Measurements from ENCODE around the gene CSTF2T. TPM values are rescaled to one million over a fixed set of nuclear protein-coding genes. Genes with fewer than 3 reads are reported as not detected.

CSTF2T gene
- total RNA-seq, 1 experiment from 2014 or later = 27.5 TPM

- TF ChIP-seq ZBTB21 (CRISPR knock-in tag; IDR thresholded peaks at IDR 0.05; ENCODE audit: borderline replicate concordance) (no peak), FOXJ3 (CRISPR knock-in tag; IDR thresholded peaks at IDR 0.05; ENCODE audit: borderline replicate concordance) (no peak), TP53 (CRISPR knock-in tag; IDR thresholded peaks at IDR 0.05) (no peak), GABPB1 (CRISPR knock-in tag; IDR thresholded peaks at IDR 0.05) (no peak)
- TF ChIP-seq, protein P1, sequence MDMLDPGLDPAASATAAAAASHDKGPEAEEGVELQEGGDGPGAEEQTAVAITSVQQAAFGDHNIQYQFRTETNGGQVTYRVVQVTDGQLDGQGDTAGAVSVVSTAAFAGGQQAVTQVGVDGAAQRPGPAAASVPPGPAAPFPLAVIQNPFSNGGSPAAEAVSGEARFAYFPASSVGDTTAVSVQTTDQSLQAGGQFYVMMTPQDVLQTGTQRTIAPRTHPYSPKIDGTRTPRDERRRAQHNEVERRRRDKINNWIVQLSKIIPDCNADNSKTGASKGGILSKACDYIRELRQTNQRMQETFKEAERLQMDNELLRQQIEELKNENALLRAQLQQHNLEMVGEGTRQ (CRISPR knock-in tag; IDR thresholded peaks at IDR 0.05) = no peak
- TF ChIP-seq, protein P2, sequence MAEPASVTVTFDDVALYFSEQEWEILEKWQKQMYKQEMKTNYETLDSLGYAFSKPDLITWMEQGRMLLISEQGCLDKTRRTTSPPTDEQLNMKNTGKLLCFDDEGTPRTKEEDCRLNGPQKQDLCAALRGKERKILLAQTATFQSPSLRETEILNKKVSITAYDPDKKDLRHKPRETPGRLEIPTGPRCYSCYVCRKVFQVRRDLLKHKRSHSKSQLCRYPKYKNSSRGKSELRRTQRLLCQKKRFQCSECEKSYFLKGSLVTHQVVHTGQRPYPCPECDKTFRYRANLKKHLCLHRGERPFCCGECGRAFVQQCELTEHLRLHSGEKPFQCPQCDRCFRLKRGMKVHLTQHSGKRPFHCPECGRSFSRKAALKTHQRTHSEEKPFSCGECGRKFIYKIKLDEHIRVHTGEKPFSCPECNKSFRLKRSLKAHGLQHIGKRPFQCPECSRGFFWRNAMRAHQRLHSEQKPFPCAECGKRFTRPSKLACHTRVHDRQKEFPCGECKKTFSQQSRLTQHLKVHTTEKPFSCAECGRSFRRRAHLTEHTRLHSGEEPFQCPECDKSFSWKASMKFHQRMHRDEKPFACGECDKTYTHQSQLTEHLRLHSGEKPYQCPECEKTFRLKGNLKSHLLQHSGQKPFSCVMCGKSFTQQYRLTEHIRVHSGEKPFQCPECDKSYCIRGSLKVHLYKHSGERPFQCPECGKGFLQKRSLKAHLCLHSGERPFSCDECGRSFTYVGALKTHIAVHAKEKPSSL (CRISPR knock-in tag; conservative IDR thresholded peaks at IDR 0.05) = no peak
- TF ChIP-seq, protein P3, sequence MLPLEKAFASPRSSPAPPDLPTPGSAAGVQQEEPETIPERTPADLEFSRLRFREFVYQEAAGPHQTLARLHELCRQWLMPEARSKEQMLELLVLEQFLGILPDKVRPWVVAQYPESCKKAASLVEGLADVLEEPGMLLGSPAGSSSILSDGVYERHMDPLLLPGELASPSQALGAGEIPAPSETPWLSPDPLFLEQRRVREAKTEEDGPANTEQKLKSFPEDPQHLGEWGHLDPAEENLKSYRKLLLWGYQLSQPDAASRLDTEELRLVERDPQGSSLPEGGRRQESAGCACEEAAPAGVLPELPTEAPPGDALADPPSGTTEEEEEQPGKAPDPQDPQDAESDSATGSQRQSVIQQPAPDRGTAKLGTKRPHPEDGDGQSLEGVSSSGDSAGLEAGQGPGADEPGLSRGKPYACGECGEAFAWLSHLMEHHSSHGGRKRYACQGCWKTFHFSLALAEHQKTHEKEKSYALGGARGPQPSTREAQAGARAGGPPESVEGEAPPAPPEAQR (CRISPR knock-in tag; IDR thresholded peaks at IDR 0.05) = no peak
Measured at GRCh38 chr10:51707392-51707791, 8.0 kb upstream of the CSTF2T start (continued).

DNA sequence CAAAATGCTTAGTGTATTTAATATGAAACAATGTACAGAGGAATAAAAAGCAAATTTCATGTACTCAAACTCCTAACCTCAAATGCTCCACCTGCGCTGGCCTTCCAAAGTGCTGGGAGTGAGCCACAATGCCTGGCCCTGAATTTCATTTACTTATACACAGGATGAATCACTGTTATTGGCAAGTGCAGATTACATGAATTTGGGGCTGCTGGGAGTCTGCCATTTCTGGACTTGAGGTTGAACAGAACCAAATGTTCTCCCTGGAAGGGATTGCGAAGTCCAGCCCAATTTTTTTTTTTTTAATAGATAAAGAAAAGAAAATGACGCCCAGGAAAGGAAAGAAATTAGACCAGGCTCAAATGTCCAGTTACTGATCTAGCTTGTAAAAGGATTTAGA, 6.8 kb upstream of the CSTF2T start:
- CTCF ChIA-PET = interaction anchor here (0.7 kb wide), 1 partner anchor 298 kb away, joined by 4 read pairs; no protein-coding TSS in a partner anchor
- H3K4me3 Mint-ChIP-seq = no peak overlapping the region
- H3K36me3 Mint-ChIP-seq = no peaks in the 10 kb centered on the region
- DNase-seq (ENCODE audit: low spot score) (no peak), ATAC-seq (no peak)
- peaks cover 25% of the 10 kb centered on the region for H3K4me1 Mint-ChIP-seq
- H3K27me3 Mint-ChIP-seq (ENCODE audit: low read depth) = no peaks in the 10 kb centered on the region
- POLR2A ChIA-PET = no interaction called here
- H3K27ac Mint-ChIP-seq = no peak overlapping the region
- peaks cover 3% of the 10 kb centered on the region; the same call in 1 of the 2 replicates for H3K9me3 Mint-ChIP-seq
- TF ChIP-seq TCF7 (CRISPR knock-in tag; IDR thresholded peaks at IDR 0.05; ENCODE audit: low read depth) = no peak
- no peak for TF ChIP-seq FOXP1 (CRISPR knock-in tag; IDR thresholded peaks at IDR 0.05; ENCODE audit: borderline replicate concordance)
- no peak for TF ChIP-seq ZNF219 (CRISPR knock-in tag; IDR thresholded peaks at IDR 0.05; ENCODE audit: borderline replicate concordance)
- no peak for TF ChIP-seq PRDM15 (CRISPR knock-in tag; IDR thresholded peaks at IDR 0.05)
- TF ChIP-seq GTF2I (CRISPR knock-in tag; conservative IDR thresholded peaks at IDR 0.05) = no peak
- TF ChIP-seq NR1H2 (CRISPR knock-in tag; IDR thresholded peaks at IDR 0.05) = no peak
- no peak for TF ChIP-seq TEAD1 (CRISPR knock-in tag; IDR thresholded peaks at IDR 0.05)
- TF ChIP-seq, protein P4, sequence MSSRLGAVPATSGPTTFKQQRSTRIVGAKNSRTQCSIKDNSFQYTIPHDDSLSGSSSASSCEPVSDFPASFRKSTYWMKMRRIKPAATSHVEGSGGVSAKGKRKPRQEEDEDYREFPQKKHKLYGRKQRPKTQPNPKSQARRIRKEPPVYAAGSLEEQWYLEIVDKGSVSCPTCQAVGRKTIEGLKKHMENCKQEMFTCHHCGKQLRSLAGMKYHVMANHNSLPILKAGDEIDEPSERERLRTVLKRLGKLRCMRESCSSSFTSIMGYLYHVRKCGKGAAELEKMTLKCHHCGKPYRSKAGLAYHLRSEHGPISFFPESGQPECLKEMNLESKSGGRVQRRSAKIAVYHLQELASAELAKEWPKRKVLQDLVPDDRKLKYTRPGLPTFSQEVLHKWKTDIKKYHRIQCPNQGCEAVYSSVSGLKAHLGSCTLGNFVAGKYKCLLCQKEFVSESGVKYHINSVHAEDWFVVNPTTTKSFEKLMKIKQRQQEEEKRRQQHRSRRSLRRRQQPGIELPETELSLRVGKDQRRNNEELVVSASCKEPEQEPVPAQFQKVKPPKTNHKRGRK (CRISPR knock-in tag; IDR thresholded peaks at IDR 0.05; ENCODE audit: borderline replicate concordance) = no peak
- no peak for TF ChIP-seq CREB1 (CRISPR knock-in tag; IDR thresholded peaks at IDR 0.05)
- TF ChIP-seq ZNF138 (CRISPR knock-in tag; conservative IDR thresholded peaks at IDR 0.05) = no peak
- no peak for TF ChIP-seq ZBTB43 (CRISPR knock-in tag; IDR thresholded peaks at IDR 0.05)
- TF ChIP-seq, protein P5, sequence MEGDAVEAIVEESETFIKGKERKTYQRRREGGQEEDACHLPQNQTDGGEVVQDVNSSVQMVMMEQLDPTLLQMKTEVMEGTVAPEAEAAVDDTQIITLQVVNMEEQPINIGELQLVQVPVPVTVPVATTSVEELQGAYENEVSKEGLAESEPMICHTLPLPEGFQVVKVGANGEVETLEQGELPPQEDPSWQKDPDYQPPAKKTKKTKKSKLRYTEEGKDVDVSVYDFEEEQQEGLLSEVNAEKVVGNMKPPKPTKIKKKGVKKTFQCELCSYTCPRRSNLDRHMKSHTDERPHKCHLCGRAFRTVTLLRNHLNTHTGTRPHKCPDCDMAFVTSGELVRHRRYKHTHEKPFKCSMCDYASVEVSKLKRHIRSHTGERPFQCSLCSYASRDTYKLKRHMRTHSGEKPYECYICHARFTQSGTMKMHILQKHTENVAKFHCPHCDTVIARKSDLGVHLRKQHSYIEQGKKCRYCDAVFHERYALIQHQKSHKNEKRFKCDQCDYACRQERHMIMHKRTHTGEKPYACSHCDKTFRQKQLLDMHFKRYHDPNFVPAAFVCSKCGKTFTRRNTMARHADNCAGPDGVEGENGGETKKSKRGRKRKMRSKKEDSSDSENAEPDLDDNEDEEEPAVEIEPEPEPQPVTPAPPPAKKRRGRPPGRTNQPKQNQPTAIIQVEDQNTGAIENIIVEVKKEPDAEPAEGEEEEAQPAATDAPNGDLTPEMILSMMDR (IDR thresholded peaks at IDR 0.05) = no peak
- no peak for TF ChIP-seq TP53 (CRISPR knock-in tag; IDR thresholded peaks at IDR 0.05)
- TF ChIP-seq RORB (CRISPR knock-in tag; IDR thresholded peaks at IDR 0.05) = no peak
- TF ChIP-seq, protein P3 (CRISPR knock-in tag; IDR thresholded peaks at IDR 0.05) = no peak

All from WTC11 (cell line).